ENCODE data around the gene DENND1A. TPM values are rescaled to one million over a fixed set of nuclear protein-coding genes. Genes with fewer than 3 reads are reported as not detected.
A peak's percentile ranks its signal among the peaks of the same experiment; 100 is the strongest.

The DENND1A gene
- total RNA-seq, 6 experiments from 2014 or later = 13.9 to 22.6 (median 16.3) TPM

DNA sequence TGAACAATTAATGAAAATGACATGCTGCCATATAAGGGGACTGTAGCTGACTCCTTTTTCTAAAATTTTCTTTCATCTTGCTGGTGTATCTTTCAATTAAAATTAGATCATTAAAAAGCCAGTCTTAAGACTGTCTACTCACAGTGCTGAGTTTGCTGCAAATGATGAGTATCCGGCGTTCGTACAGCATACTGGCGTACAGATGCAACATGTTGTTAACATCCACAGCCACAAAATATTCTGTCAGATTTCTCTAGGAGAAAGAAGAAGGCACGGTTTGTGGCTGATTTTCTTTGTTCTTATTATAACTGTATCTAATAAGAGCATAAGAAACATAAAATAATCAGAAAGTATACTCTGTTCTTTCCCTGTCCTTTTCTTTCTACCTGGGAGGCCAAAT is 278.1 kb downstream of the DENND1A start:
- Histone ChIP-seq H3K27me3 (no peaks in the 10 kb centered on the region), H3K27ac (no peak overlapping the region), H3K4me1 (peaks cover 0 to 8% (median 0%) of the 10 kb centered on the region in 4 donors), H3K4me3 (no peak overlapping the region), H3K9me3 (no peaks in the 10 kb centered on the region), H3K36me3 (no peaks in the 10 kb centered on the region)
- intact Hi-C loops (cut with DNase I) = no loop called here
- 96% methylated on average over 5 of the region's 5 CpGs for WGBS (ENCODE audit: insufficient coverage, low coverage, low lambda C conversion rate, missing lambda C conversion rate)
- DNase-seq (no peak), ATAC-seq (no peak)
- no peak for TF ChIP-seq POLR2A (IDR thresholded peaks at IDR 0.05)
- TF ChIP-seq, protein P1, sequence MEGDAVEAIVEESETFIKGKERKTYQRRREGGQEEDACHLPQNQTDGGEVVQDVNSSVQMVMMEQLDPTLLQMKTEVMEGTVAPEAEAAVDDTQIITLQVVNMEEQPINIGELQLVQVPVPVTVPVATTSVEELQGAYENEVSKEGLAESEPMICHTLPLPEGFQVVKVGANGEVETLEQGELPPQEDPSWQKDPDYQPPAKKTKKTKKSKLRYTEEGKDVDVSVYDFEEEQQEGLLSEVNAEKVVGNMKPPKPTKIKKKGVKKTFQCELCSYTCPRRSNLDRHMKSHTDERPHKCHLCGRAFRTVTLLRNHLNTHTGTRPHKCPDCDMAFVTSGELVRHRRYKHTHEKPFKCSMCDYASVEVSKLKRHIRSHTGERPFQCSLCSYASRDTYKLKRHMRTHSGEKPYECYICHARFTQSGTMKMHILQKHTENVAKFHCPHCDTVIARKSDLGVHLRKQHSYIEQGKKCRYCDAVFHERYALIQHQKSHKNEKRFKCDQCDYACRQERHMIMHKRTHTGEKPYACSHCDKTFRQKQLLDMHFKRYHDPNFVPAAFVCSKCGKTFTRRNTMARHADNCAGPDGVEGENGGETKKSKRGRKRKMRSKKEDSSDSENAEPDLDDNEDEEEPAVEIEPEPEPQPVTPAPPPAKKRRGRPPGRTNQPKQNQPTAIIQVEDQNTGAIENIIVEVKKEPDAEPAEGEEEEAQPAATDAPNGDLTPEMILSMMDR (IDR thresholded peaks at IDR 0.05) = no peak

DNA sequence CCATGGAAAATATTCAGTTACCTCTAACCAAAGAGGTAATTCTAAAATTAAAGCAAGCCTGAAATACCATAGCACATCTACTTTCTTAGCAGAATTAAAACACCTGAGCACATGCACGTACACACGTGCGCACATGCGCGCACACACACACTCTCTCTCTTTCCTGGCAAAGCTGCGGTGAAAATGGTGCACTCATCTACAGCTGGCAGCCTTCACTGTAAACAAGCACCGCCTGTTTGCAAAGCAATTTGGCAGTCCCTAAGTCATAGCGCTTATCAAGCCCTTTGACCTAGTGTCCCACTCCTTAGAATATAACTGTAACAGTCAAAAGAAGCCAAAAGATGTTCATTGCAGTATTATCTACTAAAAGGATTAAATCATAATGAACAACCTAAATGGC is 278.7 kb downstream of the DENND1A start:
- no peak for TF ChIP-seq POLR2A (IDR thresholded peaks at IDR 0.05)
- TF ChIP-seq, protein P1 (IDR thresholded peaks at IDR 0.05) = no peak
- intact Hi-C loops (cut with DNase I) = no loop called here
- ATAC-seq (peak; percentile 86 to 93 (median 90)), DNase-seq (peak; percentile 62 to 81 (median 77))
- no peak overlapping the region for H3K27ac ChIP-seq
- H3K27me3 ChIP-seq = no peaks in the 10 kb centered on the region
- WGBS (ENCODE audit: insufficient coverage, low coverage, low lambda C conversion rate, missing lambda C conversion rate) = 63% methylated on average over 8 of the region's 8 CpGs
- H3K4me1 ChIP-seq = peaks cover 0 to 10% (median 0%) of the 10 kb centered on the region in 4 donors
- H3K4me3 ChIP-seq = no peak overlapping the region
- H3K36me3 ChIP-seq = no peaks in the 10 kb centered on the region
- no peaks in the 10 kb centered on the region for H3K9me3 ChIP-seq

DNA sequence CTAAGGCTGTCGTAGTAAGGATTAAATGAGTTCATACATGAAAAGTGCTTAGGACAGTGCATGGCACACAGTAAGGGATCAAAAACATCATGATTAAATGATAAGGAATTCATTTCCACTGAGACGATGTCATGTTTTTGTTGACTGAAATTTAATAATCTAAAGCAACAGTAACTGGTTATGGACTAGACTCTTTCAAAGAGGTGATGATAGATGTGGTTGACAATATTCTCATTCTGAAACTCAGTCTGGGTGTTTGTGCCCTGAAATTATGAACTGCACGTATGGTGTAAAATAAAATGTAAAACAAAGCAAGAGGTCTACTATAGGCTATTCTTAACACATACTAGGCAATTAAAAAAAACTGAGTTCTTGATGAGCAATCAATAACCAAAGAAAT is 280.0 kb downstream of the DENND1A start:
- peaks cover 0 to 10% (median 0%) of the 10 kb centered on the region in 4 donors for H3K4me1 ChIP-seq
- H3K27ac ChIP-seq = no peak overlapping the region
- H3K4me3 ChIP-seq = no peak overlapping the region
- DNase-seq = no peak
- no peaks in the 10 kb centered on the region for H3K36me3 ChIP-seq
- intact Hi-C loops (cut with DNase I) = no loop called here
- no peaks in the 10 kb centered on the region for H3K9me3 ChIP-seq
- 87% methylated on average over 3 of the region's 3 CpGs for WGBS (ENCODE audit: insufficient coverage, low coverage, low lambda C conversion rate, missing lambda C conversion rate)
- no peak for TF ChIP-seq POLR2A (IDR thresholded peaks at IDR 0.05)
- TF ChIP-seq, protein P1 (IDR thresholded peaks at IDR 0.05) = no peak
- no peaks in the 10 kb centered on the region for H3K27me3 ChIP-seq
- no peak for ATAC-seq

DNA sequence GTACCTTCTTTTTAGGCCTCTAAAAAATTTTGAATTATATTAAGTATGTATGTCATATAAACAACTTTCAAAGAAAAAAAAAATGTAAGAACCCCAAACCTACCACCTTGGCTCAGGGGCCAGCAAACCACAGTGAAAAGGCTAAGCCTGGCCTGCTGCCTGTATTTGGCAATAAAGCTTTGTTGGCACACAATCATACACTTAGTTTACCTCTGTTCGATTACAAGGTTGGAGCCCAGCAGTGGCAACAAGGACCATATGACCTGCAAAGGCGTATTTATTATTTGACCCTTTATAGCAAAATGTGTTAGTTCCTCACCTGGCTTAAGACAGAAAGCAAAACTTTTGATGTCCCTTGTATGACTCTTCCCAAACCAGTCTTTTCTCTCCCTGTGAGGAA is 282.8 kb downstream of the DENND1A start:
- TF ChIP-seq, protein P1 (IDR thresholded peaks at IDR 0.05) = no peak
- no peak for TF ChIP-seq POLR2A (IDR thresholded peaks at IDR 0.05)
- 5% methylated on average over 2 of the region's 2 CpGs for WGBS (ENCODE audit: insufficient coverage, low coverage, low lambda C conversion rate, missing lambda C conversion rate)
- intact Hi-C loops (cut with DNase I) = no loop called here

DNA sequence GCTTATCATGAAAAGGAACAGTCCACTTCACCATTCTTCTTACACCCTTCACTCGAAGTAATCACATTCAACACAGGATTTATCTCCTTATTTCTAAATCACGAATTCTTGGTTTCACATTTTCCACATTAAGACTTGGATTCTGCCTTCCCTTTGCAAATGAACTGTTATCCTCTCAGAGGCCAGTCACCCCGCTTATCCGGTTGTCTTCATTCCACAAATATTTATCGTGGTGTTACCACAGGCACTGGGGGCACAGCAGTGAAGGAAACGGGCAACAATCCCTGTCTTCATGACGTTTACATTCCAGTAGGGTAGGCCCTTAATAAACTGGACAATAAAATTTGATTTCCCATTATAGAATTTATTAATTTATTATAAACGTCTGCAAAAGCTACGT is 284.2 kb downstream of the DENND1A start:
- 78% methylated on average over 9 of the region's 9 CpGs for WGBS (ENCODE audit: insufficient coverage, low coverage, low lambda C conversion rate, missing lambda C conversion rate)
- no peak for ATAC-seq
- Histone ChIP-seq H3K4me1 (peaks cover 0 to 10% (median 0%) of the 10 kb centered on the region in 4 donors), H3K9me3 (no peaks in the 10 kb centered on the region), H3K4me3 (no peak overlapping the region), H3K27me3 (no peaks in the 10 kb centered on the region), H3K36me3 (no peaks in the 10 kb centered on the region), H3K27ac (no peak overlapping the region)
- DNase-seq = no peak
- TF ChIP-seq POLR2A (IDR thresholded peaks at IDR 0.05) = no peak
- TF ChIP-seq, protein P1 (IDR thresholded peaks at IDR 0.05) = no peak
- intact Hi-C loops (cut with DNase I) = no loop called here

More for the DNA sequence above, 282.8 kb downstream of the DENND1A start:
- peak; percentile 83 to 91 (median 85) for ATAC-seq
- no peak overlapping the region for H3K27ac ChIP-seq
- H3K4me3 ChIP-seq = no peak overlapping the region
- H3K27me3 ChIP-seq = no peaks in the 10 kb centered on the region
- DNase-seq = peak in 1 of 3 donors; percentile 69
- H3K4me1 ChIP-seq = peaks cover 0 to 10% (median 0%) of the 10 kb centered on the region in 4 donors
- H3K36me3 ChIP-seq = no peaks in the 10 kb centered on the region
- H3K9me3 ChIP-seq = no peaks in the 10 kb centered on the region

Data from right lobe of liver (tissue), 6 donors.